Central memory CD8-positive, alpha-beta T cell (primary cell): ENCODE results near the gene STAMBP.
"Not testable (repeated sequence)": the region's sequence is repeated elsewhere in the genome, so short reads cannot be mapped to it uniquely, and the experiment has no call there.

ENCODE experiments used
- ATAC-seq: fragments of 150-1000 bp; cut with Tn5 transposase; replicated peaks from 2 replicates; pipeline ENCODE4 v1.10.0; 2022; ENCODE audit warnings: mild to moderate bottlenecking, moderate FRiP score, moderate number of reproducible peaks; ENCODE audit not compliant: poor library complexity, severe bottlenecking; ENCODE audit errors: extremely low read depth
- DNase-seq, 2 donors: peaks; one replicate each; pipeline ENCODE4 v3.0.0; 2021; ENCODE audit warnings: low spot score in 2 of 2
- H3K27ac Mint-ChIP-seq: one replicate; pipeline ENCODE4 v1.8.0; 2022; ENCODE audit warnings: low read depth, mild to moderate bottlenecking, moderate library complexity, mixed read lengths
- H3K27me3 Mint-ChIP-seq: one replicate; pipeline ENCODE4 v1.8.0; 2022; ENCODE audit warnings: mixed read lengths
- H3K36me3 Mint-ChIP-seq: one replicate; pipeline ENCODE4 v1.8.0; 2022; ENCODE audit warnings: mild to moderate bottlenecking, moderate library complexity, mixed read lengths; ENCODE audit not compliant: insufficient read depth
- H3K4me1 Mint-ChIP-seq: one replicate; pipeline ENCODE4 v1.8.0; 2022; ENCODE audit warnings: mixed read lengths
- H3K4me3 Mint-ChIP-seq: one replicate; pipeline ENCODE4 v1.8.0; 2022; ENCODE audit warnings: mild to moderate bottlenecking, moderate library complexity, mixed read lengths
- H3K9me3 Mint-ChIP-seq: one replicate; pipeline ENCODE4 v1.8.0; 2022; ENCODE audit warnings: mixed read lengths

The STAMBP gene

DNA sequence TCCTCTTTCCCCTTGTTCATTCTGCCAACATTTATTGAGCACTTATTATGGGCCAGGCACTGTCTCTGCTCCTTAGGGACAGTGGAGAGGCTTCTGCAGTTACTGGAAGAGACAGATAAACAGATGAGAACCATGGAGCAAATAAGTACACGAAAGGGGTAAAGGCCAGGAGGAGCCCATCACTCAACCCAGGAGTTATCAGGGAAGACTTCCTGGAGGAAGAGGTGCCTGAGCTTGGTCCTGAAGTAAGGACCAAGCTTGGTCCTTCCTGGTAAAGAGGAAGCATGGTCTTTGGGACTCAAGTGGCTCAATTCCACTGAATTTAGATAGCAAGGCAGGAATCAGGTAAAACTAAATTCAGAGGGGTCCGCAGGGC, 65.7 kb downstream of the STAMBP start:
- Mint-ChIP-seq H3K36me3 (no peaks in the 10 kb centered on the region), H3K27ac (no peak overlapping the region)

DNA sequence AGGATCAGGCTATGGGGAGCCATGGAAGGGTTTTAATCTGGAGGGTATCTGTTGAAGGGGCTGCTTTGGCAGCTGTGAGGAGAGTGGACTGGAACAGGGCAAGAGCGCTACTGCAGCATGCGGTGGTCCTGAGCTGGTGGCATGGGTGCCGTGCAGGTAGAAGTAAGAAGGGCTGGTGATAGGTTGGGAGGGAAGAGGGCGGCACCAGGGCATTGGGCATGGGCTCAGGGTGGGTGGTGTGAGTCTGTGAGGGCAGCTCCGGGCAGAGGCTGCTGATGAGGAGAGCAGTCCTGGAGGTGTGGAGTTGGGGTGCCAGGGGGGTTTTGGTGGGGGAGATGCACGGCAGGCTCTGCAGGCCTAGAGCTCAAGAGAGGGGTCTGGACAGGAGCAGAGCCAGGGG, 66.1 kb downstream of the STAMBP start:
- Mint-ChIP-seq H3K4me3 (no peak overlapping the region), H3K27me3 (no peaks in the 10 kb centered on the region), H3K9me3 (no peaks in the 10 kb centered on the region), H3K27ac (no peak overlapping the region), H3K4me1 (peaks cover 18% of the 10 kb centered on the region), H3K36me3 (no peaks in the 10 kb centered on the region)
- DNase-seq (no peak), ATAC-seq (no peak)

More for the DNA sequence above, 65.7 kb downstream of the STAMBP start:
- H3K9me3 Mint-ChIP-seq = no peaks in the 10 kb centered on the region
- H3K4me3 Mint-ChIP-seq = no peak overlapping the region
- ATAC-seq (no peak), DNase-seq (no peak)
- peaks cover 18% of the 10 kb centered on the region for H3K4me1 Mint-ChIP-seq
- no peaks in the 10 kb centered on the region for H3K27me3 Mint-ChIP-seq

DNA sequence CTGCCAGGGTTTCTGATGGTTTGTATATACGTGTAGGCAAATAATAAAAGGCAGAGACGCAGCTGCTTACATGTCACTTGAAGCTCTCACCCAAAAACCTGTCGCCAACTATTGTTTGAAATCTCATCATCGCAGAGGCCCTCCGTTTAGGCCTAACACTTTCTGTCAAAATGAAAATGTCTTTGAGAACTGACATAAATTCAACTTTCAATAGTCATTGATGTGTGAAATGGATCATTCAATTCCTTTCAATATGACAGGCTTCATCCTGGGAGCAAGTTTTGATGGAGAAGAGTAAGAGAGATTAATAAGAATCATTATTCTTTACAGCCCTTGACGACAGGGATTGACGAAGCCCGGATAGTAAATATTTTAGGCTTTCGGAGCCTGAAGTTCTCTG, 66.7 kb downstream of the STAMBP start:
- H3K27ac Mint-ChIP-seq = no peak overlapping the region
- H3K27me3 Mint-ChIP-seq = no peaks in the 10 kb centered on the region
- H3K4me1 Mint-ChIP-seq = peaks cover 18% of the 10 kb centered on the region
- ATAC-seq = no peak
- no peaks in the 10 kb centered on the region for H3K36me3 Mint-ChIP-seq
- no peak for DNase-seq
- no peak overlapping the region for H3K4me3 Mint-ChIP-seq
- no peaks in the 10 kb centered on the region for H3K9me3 Mint-ChIP-seq

DNA sequence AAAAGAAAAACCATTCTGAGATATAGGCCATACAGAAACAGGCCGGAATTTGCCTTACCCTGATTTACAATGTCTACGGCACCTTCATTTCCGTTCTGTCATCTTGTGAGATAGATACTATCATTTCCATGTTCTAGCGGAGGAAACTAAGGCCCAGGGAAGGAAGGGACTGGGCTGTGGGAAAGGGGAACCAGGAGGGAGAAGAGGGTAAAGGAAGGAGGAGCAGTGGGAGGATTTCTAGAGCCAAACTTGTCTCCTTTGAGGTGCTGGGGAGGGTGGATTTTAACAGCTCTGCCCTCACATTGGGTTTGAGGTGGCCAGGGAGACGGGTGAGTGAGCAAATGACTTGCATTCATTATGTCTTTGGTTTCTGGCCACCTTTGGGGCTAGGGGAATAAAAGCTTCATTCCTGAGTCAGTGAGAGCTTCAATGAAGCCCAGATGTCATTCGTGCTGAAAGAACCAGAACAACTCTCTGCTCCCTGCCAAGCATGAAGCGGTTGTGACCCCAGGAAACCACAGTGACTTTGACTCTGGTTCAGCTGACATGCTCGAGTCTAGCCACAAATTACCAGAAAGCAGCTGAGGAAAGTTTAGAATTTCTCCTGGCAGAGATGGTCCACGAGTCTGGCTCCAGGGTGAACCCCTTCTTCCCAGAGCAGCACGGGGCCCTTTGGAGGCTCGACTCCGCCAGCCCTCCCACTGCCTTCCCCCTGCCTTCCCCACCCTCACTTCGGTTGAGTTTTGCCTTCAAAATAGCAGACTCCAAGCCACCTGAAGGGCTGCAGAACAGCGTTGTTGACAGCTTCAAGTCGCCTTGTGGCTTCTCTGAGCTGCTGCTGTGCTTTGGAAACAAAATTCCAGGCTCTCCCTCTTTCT, 67.8 kb downstream of the STAMBP start:
- Mint-ChIP-seq H3K9me3 (no peaks in the 10 kb centered on the region), H3K27me3 (no peaks in the 10 kb centered on the region), H3K27ac (no peak overlapping the region), H3K4me3 (no peak overlapping the region), H3K4me1 (peaks cover 18% of the 10 kb centered on the region), H3K36me3 (no peaks in the 10 kb centered on the region)
- DNase-seq = no peak
- peak; percentile 75 for ATAC-seq

DNA sequence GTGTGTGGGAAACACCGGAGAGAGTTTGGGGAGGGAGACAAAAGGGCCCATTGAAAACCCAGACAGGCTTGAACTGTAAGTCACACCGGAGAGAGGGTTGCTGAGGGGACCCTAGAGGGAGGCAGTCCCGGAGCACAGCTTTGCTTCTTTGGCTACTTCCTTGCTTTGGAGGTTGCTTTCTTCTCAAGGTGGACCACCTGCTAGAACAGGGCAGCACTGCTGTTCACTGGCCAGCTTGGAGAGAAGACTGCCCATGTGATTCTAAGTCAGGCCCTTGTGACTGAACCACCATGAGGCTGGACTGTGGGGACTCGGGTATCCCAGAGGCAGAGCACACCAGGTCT, 68.5 kb downstream of the STAMBP start:
- H3K36me3 Mint-ChIP-seq = no peaks in the 10 kb centered on the region
- no peak overlapping the region for H3K27ac Mint-ChIP-seq
- ATAC-seq = no peak
- H3K9me3 Mint-ChIP-seq = no peaks in the 10 kb centered on the region
- no peak for DNase-seq
- H3K4me1 Mint-ChIP-seq = peaks cover 18% of the 10 kb centered on the region
- H3K27me3 Mint-ChIP-seq = peaks cover 2% of the 10 kb centered on the region
- no peak overlapping the region for H3K4me3 Mint-ChIP-seq

DNA sequence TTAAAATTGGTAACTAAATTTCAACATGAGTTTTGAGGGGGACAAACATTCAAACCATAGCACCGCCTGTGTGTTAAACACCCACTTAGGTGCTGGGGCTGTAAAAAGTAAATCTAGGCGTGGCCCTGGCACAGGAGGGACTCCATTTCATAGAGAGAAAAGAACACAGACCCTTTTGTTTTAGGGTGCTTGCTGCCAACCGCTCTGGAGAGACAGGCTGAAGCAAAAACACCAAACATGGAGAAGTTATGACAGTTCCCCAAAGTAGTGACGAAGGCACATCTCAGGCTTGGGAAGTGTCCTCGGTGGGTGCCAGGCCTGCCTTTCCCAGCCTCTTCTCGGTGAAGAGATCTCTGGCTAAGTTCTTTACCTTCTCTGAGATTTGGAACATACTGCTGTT, 69.2 kb downstream of the STAMBP start:
- ATAC-seq (no peak), DNase-seq (no peak)
- H3K27me3 Mint-ChIP-seq = peaks cover 9% of the 10 kb centered on the region
- H3K4me3 Mint-ChIP-seq = no peak overlapping the region
- H3K36me3 Mint-ChIP-seq = no peaks in the 10 kb centered on the region
- no peaks in the 10 kb centered on the region for H3K9me3 Mint-ChIP-seq
- H3K4me1 Mint-ChIP-seq = peaks cover 18% of the 10 kb centered on the region
- H3K27ac Mint-ChIP-seq = no peak overlapping the region

DNA sequence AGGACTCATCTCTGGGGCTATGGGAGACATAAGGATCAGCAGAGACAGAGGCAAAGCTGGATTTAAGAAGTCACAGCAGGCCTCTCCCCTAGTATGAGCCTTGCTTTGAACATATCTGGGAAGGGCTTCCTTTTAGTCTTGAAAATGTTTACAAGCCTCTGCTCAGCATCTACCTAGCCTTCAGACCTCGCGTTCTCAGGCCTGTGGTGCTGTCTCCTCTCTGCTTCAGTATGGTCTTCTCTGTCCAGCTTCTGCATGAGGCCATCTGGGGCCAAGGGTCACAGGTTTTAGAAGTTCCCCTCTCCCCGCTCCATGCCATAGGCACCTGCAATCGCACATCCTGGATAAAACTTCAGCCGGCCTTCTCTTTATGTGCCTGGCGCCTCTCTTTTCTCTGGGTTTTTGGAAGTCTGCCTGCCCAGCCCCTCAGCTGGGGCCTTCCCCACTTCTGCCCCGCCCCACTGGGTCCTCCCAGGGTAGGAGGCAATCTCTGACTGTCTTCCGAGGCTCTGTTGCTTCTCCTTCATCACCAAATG, 71.1 kb downstream of the STAMBP start:
- Mint-ChIP-seq H3K9me3 (no peaks in the 10 kb centered on the region), H3K27ac (no peak overlapping the region), H3K36me3 (no peaks in the 10 kb centered on the region), H3K4me1 (peaks cover 11% of the 10 kb centered on the region), H3K27me3 (peaks cover 10% of the 10 kb centered on the region), H3K4me3 (no peak overlapping the region)
- DNase-seq (no peak), ATAC-seq (no peak)

DNA sequence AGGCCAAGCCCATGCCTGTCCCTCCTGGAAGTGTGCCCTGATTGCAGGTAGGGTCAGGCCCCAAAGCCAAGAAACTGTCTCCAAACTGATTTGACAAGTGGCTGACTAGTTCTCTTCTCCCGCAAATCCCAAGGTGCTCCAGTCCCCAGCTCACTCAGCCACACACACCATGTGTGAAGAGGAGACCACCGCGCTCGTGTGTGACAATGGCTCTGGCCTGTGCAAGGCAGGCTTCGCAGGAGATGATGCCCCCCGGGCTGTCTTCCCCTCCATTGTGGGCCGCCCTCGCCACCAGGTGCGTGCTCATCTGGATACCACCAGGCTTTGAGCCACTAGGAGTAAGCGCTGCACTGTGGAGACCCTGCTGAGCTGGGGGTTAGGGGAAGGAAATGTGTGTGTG, 72.4 kb downstream of the STAMBP start:
- Mint-ChIP-seq H3K9me3 (no peaks in the 10 kb centered on the region), H3K27ac (no peak overlapping the region), H3K36me3 (no peaks in the 10 kb centered on the region), H3K4me1 (peaks cover 5% of the 10 kb centered on the region), H3K4me3 (no peak overlapping the region), H3K27me3 (peaks cover 10% of the 10 kb centered on the region)
- no peak for DNase-seq
- no peak for ATAC-seq

DNA sequence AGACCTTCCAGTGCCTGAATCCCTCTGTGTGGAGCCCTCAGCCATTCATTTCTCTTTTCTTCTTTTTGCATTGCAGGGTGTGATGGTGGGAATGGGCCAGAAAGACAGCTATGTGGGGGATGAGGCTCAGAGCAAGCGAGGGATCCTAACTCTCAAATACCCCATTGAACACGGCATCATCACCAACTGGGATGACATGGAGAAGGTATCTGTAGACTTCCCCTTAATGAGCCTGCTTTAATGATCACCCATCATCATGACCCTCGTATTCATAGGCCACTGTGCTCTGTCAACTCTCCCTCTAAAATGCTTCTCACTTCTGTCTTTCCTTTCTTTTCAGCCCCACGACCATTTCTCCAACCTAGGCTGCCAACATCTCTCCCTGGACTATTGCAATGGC, 73.5 kb downstream of the STAMBP start:
- H3K9me3 Mint-ChIP-seq = no peaks in the 10 kb centered on the region
- ATAC-seq = no peak
- H3K4me3 Mint-ChIP-seq = no peak overlapping the region
- no peak for DNase-seq
- no peaks in the 10 kb centered on the region for H3K36me3 Mint-ChIP-seq
- H3K27ac Mint-ChIP-seq = no peak overlapping the region
- H3K27me3 Mint-ChIP-seq = peaks cover 10% of the 10 kb centered on the region
- no peaks in the 10 kb centered on the region for H3K4me1 Mint-ChIP-seq

DNA sequence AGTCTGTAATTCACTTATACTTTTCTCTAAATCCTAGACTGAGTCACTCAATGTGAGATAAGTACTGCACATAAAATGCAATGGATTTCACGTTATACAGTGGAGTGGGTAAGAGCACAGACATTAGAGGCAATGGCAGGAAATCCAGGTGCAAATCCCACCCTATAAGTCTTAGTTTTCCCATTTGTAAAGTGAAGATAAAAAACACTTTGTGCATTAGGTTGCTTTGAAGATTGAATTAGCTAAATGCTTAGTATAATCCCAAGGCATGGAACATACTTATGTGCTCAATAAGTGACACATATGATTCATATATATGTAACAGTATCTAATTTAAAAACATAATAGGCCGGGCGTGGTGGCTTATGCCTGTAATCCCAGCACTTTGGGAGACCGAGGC, 74.6 kb downstream of the STAMBP start:
- no peak for ATAC-seq
- no peak for DNase-seq
- H3K4me1 Mint-ChIP-seq = no peaks in the 10 kb centered on the region
- H3K4me3 Mint-ChIP-seq = no peak overlapping the region
- H3K36me3 Mint-ChIP-seq = no peaks in the 10 kb centered on the region
- H3K9me3 Mint-ChIP-seq = no peaks in the 10 kb centered on the region
- H3K27me3 Mint-ChIP-seq = peaks cover 10% of the 10 kb centered on the region
- H3K27ac Mint-ChIP-seq = no peak overlapping the region

DNA sequence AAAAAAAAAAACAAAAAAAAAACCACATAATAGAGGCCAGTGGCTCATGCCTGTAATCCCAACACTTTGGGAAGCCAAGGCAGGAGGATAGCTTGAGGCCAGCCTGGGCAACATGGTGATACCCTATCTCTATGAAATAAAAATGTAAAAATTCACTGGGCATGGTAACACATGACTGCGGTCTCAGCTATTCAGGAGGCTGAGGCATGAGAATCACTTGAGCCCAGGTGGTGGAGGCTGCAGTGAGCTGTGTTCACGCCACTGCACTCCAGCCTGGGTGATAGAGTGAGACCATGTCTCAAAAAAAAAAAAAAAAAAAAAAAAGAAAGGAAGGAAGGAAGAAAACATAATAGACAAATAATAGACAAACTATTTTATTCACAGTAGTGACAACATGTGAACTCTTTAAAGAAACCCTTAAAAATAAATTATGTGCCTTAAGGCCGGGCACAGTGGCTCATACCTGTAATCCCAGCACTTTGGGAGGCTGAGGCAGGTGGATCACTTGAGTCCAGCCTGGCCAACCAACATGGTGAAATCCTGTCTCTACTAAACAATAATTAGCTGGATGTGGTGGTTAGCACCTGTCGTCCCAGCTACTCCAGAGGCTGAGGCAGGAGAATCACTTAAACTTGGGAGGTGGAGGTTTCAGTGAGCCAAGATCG, 75.3 kb downstream of the STAMBP start:
- not testable (repeated sequence) for H3K36me3 Mint-ChIP-seq, H3K4me3 Mint-ChIP-seq, ATAC-seq, H3K4me1 Mint-ChIP-seq, DNase-seq, H3K9me3 Mint-ChIP-seq, H3K27ac Mint-ChIP-seq
- H3K27me3 Mint-ChIP-seq = peaks cover 10% of the 10 kb centered on the region

DNA sequence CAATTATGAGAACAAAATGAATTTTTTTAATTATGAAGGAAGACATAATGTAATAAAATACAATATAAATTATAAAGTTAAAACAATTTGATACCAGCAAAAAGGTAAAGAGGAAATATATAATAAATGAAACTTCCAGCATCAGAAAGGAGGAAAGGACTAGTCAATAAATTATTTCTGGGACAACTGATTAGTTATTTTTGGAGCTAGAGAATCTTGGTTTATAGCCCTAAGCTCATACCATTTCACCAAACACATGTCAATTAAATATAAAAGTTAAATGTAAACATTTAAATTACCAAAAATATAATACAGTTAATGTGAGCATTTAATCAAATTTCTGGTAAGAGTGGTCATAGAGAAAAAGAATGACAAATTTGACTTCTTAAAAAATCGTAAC, 76.2 kb downstream of the STAMBP start:
- Mint-ChIP-seq H3K4me1 (no peaks in the 10 kb centered on the region), H3K27ac (no peak overlapping the region), H3K9me3 (no peaks in the 10 kb centered on the region), H3K4me3 (no peak overlapping the region), H3K36me3 (no peaks in the 10 kb centered on the region), H3K27me3 (peaks cover 10% of the 10 kb centered on the region)
- ATAC-seq (no peak), DNase-seq (no peak)

DNA sequence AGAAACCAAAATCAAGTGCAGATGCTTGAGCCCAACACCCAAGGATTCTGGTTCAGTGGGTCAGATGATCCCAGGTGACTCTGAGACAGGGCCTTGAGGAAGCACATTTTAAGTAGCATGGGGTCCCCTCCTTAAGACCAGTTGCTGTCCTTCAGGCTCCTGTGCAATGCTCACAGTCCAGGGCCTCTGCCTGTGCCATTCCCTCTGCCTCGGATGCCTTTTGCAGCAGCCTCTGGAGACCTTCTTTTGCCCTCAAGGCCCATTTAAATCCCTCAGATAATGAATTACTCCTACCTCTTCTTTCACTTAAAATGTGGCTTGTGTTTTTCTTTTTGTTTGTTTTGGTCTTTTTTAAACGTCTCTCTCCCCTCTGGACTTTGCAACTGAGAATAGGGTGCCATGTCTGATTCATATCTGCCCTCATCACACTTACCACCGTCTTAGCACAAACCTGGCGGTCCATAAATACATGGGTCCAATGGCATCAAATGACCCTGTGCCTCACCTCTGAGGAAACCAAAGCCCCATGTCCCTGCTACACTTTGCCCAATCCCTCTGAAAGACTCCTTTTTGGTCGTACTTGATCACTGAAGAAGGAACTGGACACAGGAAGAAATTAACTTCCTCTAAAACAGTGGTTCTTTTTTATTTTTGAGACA, 78.2 kb downstream of the STAMBP start:
- Mint-ChIP-seq H3K9me3 (no peaks in the 10 kb centered on the region), H3K4me3 (no peak overlapping the region), H3K4me1 (no peaks in the 10 kb centered on the region), H3K27me3 (peaks cover 10% of the 10 kb centered on the region), H3K36me3 (no peaks in the 10 kb centered on the region), H3K27ac (no peak overlapping the region)
- no peak for DNase-seq
- no peak for ATAC-seq
